AG04450 (cell line): ENCODE data around the gene TMED7. TPM values are rescaled to one million over a fixed set of nuclear protein-coding genes. Genes with fewer than 3 reads are reported as not detected.

Experiments used
- CTCF ChIA-PET: fragments of 300-600, 350-600 bp; formaldehyde crosslinking; extraction: SDS; loops from one replicate; lab custom pipeline; 2022; ENCODE audit warnings: antibody characterized with exemption, inconsistent platforms; lab: Charles Lee
- POLR2A ChIA-PET: fragments of 350-600 bp; formaldehyde crosslinking; extraction: SDS; loops from one replicate; lab custom pipeline; 2021; ENCODE audit warnings: antibody characterized with exemption, inconsistent platforms; lab: Yijun Ruan, JAX
- DNase-seq: peaks from one replicate; pipeline ENCODE4 v3.0.0-alpha.2; 2011; ENCODE audit warnings: low read depth, low spot score
- H3K27ac ChIP-seq: one replicate; pipeline ENCODE4 v1.5.1; 2012; ENCODE audit warnings: low read depth, low read length, control low read depth
- H3K27me3 ChIP-seq: one replicate; pipeline ENCODE4 v1.6.0; 2012; ENCODE audit warnings: low read length; ENCODE audit not compliant: control insufficient read depth, insufficient read depth
- H3K4me3 ChIP-seq: 2 replicates; pipeline ENCODE4 v1.5.1; 2011; ENCODE audit warnings: mild to moderate bottlenecking, low read depth, low read length, control low read depth
- H3K9me3 ChIP-seq: 2 replicates; pipeline ENCODE4 v1.5.1; 2012; ENCODE audit warnings: low read length; ENCODE audit not compliant: control insufficient read depth, insufficient read depth
- CTCF ChIP-seq: IDR thresholded peaks from 2 replicates; pipeline ENCODE4 v1.5.1; 2011; ENCODE audit warnings: low read depth, low read length, control low read depth, inconsistent platforms
- polyA plus RNA-seq: library from polyadenylated mRNA; depleted of rRNA; stranded (reverse); fragments of >200 nt; gene quantifications from 2 replicates; pipeline ENCODE4 v1.2.3, GENCODE V29; 2011

The TMED7 gene
- polyA plus RNA-seq, 1 experiment, result 110 TPM

- ChIA-PET CTCF (interaction anchor here (0.6 to 4.7 kb wide), 7 partner anchors 11 to 327 kb away, joined by 3 to 26 read pairs (median 4); partner anchors contain the start of gene CCDC112), POLR2A (no interaction called here)
- DNase-seq, result no peak
- Histone ChIP-seq H3K27me3 (no peaks in the 10 kb centered on the region), H3K27ac (no peak overlapping the region), H3K9me3 (no peaks in the 10 kb centered on the region), H3K4me3 (peak overlapping the region; percentile 89)
- no peak for TF ChIP-seq CTCF
These were observed 2.2 kb downstream of the TMED7 start for GRCh38 chr5:115623658-115624057.

- Histone ChIP-seq H3K4me3 (no peak overlapping the region), H3K9me3 (no peaks in the 10 kb centered on the region), H3K27me3 (no peaks in the 10 kb centered on the region), H3K27ac (no peak overlapping the region)
- DNase-seq, result no peak
- POLR2A ChIA-PET, result no interaction called here
- TF ChIP-seq CTCF, result no peak
- CTCF ChIA-PET, result no interaction called here
These were observed 4.4 kb downstream of the TMED7 start for GRCh38 chr5:115621365-115621900.

GRCh38 chr5:115616892-115617291 is 8.9 kb downstream of the TMED7 start:
- H3K4me3 ChIP-seq, result no peak overlapping the region
- H3K27me3 ChIP-seq, result no peaks in the 10 kb centered on the region
- H3K9me3 ChIP-seq, result no peaks in the 10 kb centered on the region
- no peak overlapping the region for H3K27ac ChIP-seq
- POLR2A ChIA-PET, result no interaction called here
- CTCF ChIA-PET, result interaction anchor here (1.1 to 1.4 kb wide), 2 partner anchors 8 to 308 kb away, joined by 5 to 6 read pairs; no protein-coding TSS in a partner anchor
- no peak for TF ChIP-seq CTCF
- no peak for DNase-seq

GRCh38 chr5:115616472-115616871 is 9.4 kb downstream of the TMED7 start:
- POLR2A ChIA-PET, result no interaction called here
- CTCF ChIA-PET, result interaction anchor here (1.1 to 1.4 kb wide), 3 partner anchors 8 to 307 kb away, joined by 3 to 6 read pairs (median 5); no protein-coding TSS in a partner anchor
- TF ChIP-seq CTCF, result no peak
- Histone ChIP-seq H3K27me3 (no peaks in the 10 kb centered on the region), H3K4me3 (no peak overlapping the region), H3K27ac (no peak overlapping the region), H3K9me3 (no peaks in the 10 kb centered on the region)
- no peak for DNase-seq

GRCh38 chr5:115611873-115612272 is 14.0 kb downstream of the TMED7 start:
- Histone ChIP-seq H3K4me3 (no peak overlapping the region), H3K27me3 (no peaks in the 10 kb centered on the region), H3K27ac (no peak overlapping the region), H3K9me3 (no peaks in the 10 kb centered on the region)
- no peak for DNase-seq
- POLR2A ChIA-PET, result no interaction called here
- TF ChIP-seq CTCF, result no peak
- CTCF ChIA-PET, result no interaction called here
